Ishikawa (cell line): ENCODE measurements around the gene TEX29.

Source experiments
- CEBPB ChIP-seq: IDR thresholded peaks from 2 replicates; pipeline ENCODE4 v1.6.1; 2012
- CREB1 ChIP-seq: IDR thresholded peaks from 2 replicates; pipeline ENCODE4 v1.6.1; 2012; ENCODE audit warnings: low read depth
- EGR1 ChIP-seq: IDR thresholded peaks from 2 replicates; pipeline ENCODE4 v1.6.1; 2012
- EP300 ChIP-seq: IDR thresholded peaks from 2 replicates; pipeline ENCODE4 v1.6.1; 2012; ENCODE audit warnings: borderline replicate concordance
- FOXM1 ChIP-seq: IDR thresholded peaks from 2 replicates; pipeline ENCODE4 v1.6.1; 2012; ENCODE audit warnings: low read depth, borderline replicate concordance
- NFIC ChIP-seq: IDR thresholded peaks from 2 replicates; pipeline ENCODE4 v1.6.1; 2012
- RAD21 ChIP-seq: IDR thresholded peaks from 2 replicates; pipeline ENCODE4 v1.6.1; 2012; ENCODE audit warnings: low read depth
- TAF1 ChIP-seq: IDR thresholded peaks from 2 replicates; pipeline ENCODE4 v1.6.1; 2012; ENCODE audit warnings: low read depth, mild to moderate bottlenecking
- TCF12 ChIP-seq: IDR thresholded peaks from 2 replicates; pipeline ENCODE4 v1.6.1; 2012; ENCODE audit warnings: low read depth
- TEAD4 ChIP-seq: IDR thresholded peaks from 2 replicates; pipeline ENCODE4 v1.6.1; 2012
- USF1 ChIP-seq: IDR thresholded peaks from 2 replicates; pipeline ENCODE4 v1.6.1; 2012
- YY1 ChIP-seq: IDR thresholded peaks from 2 replicates; pipeline ENCODE4 v1.6.1; 2012; ENCODE audit warnings: low read depth
- ZBTB7A ChIP-seq: IDR thresholded peaks from 2 replicates; pipeline ENCODE4 v1.6.1; 2012; ENCODE audit warnings: low read depth
- TF ChIP-seq, protein P1 (sequence below): IDR thresholded peaks from 2 replicates; pipeline ENCODE4 v1.6.1; 2012
- TF ChIP-seq, protein P2 (sequence below): IDR thresholded peaks from 2 replicates; pipeline ENCODE4 v1.6.1; 2012; ENCODE audit warnings: low read depth, mild to moderate bottlenecking

Gene TEX29

GRCh38 chr13:111346101-111346680 lies 25.7 kb downstream of the TEX29 start:
- TF ChIP-seq NFIC (no peak), YY1 (no peak), USF1 (no peak), FOXM1 (no peak), TAF1 (no peak), CREB1 (no peak), ZBTB7A (no peak), RAD21 (no peak), TCF12 (no peak)
- TF ChIP-seq, protein P1, sequence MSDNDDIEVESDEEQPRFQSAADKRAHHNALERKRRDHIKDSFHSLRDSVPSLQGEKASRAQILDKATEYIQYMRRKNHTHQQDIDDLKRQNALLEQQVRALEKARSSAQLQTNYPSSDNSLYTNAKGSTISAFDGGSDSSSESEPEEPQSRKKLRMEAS = no peak
- TF ChIP-seq, protein P2, sequence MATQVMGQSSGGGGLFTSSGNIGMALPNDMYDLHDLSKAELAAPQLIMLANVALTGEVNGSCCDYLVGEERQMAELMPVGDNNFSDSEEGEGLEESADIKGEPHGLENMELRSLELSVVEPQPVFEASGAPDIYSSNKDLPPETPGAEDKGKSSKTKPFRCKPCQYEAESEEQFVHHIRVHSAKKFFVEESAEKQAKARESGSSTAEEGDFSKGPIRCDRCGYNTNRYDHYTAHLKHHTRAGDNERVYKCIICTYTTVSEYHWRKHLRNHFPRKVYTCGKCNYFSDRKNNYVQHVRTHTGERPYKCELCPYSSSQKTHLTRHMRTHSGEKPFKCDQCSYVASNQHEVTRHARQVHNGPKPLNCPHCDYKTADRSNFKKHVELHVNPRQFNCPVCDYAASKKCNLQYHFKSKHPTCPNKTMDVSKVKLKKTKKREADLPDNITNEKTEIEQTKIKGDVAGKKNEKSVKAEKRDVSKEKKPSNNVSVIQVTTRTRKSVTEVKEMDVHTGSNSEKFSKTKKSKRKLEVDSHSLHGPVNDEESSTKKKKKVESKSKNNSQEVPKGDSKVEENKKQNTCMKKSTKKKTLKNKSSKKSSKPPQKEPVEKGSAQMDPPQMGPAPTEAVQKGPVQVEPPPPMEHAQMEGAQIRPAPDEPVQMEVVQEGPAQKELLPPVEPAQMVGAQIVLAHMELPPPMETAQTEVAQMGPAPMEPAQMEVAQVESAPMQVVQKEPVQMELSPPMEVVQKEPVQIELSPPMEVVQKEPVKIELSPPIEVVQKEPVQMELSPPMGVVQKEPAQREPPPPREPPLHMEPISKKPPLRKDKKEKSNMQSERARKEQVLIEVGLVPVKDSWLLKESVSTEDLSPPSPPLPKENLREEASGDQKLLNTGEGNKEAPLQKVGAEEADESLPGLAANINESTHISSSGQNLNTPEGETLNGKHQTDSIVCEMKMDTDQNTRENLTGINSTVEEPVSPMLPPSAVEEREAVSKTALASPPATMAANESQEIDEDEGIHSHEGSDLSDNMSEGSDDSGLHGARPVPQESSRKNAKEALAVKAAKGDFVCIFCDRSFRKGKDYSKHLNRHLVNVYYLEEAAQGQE = no peak

DNA sequence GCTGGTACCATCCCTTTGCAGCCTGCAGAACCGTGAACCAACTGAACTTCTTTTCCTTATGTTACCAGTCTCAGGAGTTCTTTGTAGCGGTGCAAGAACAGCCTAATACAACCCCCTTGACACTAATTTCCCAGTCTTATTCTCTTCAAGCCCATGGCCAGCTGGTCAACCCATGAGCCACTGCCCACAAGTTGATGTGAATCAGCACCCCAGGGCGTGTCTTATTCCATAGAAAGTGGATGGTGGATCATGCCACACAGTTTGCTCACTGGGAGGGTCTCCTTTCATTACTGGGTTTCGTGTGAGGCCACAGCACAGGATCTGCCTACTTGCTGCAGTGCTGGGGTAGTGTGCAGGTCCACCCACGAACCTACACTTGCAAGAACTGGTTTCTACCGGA lies 27.0 kb downstream of the TEX29 start:
- no peak for TF ChIP-seq EP300
- no peak for TF ChIP-seq ZBTB7A
- no peak for TF ChIP-seq NFIC
- no peak for TF ChIP-seq YY1
- no peak for TF ChIP-seq FOXM1
- TF ChIP-seq USF1 = no peak
- no peak for TF ChIP-seq TCF12
- TF ChIP-seq RAD21 = no peak
- TF ChIP-seq TEAD4 = no peak
- TF ChIP-seq, protein P1 = no peak
- no peak for TF ChIP-seq CREB1
- TF ChIP-seq TAF1 = no peak
- no peak for TF ChIP-seq CEBPB
- no peak for TF ChIP-seq EGR1
- TF ChIP-seq, protein P2 = no peak

GRCh38 chr13:111353508-111353907 lies 33.1 kb downstream of the TEX29 start:
- TF ChIP-seq TEAD4 (no peak), USF1 (no peak)
- TF ChIP-seq, protein P2 = no peak
- TF ChIP-seq, protein P1 = no peak

- TF ChIP-seq, protein P1 = no peak
Observed at GRCh38 chr13:111354789-111355188, 34.3 kb downstream of the TEX29 start.

- TF ChIP-seq, protein P2 = no peak
- no peak for TF ChIP-seq YY1
- no peak for TF ChIP-seq CEBPB
- no peak for TF ChIP-seq CREB1
- TF ChIP-seq RAD21 = no peak
- TF ChIP-seq TAF1 = no peak
- no peak for TF ChIP-seq FOXM1
- TF ChIP-seq EP300 = no peak
- TF ChIP-seq TCF12 = no peak
- TF ChIP-seq ZBTB7A = no peak
- TF ChIP-seq NFIC = no peak
- TF ChIP-seq EGR1 = no peak
- TF ChIP-seq TEAD4 = no peak
- TF ChIP-seq USF1 = no peak
- TF ChIP-seq, protein P1 = no peak
Observed at GRCh38 chr13:111356795-111357194, 36.4 kb downstream of the TEX29 start.
